Measurements from ENCODE around the gene PLEKHA3. TPM values are rescaled to one million over a fixed set of nuclear protein-coding genes. Genes with fewer than 3 reads are reported as not detected.

Gene PLEKHA3
- total and polyA plus RNA-seq, 2 experiments from 2014 or later: 8.8 to 15.2 TPM

DNA sequence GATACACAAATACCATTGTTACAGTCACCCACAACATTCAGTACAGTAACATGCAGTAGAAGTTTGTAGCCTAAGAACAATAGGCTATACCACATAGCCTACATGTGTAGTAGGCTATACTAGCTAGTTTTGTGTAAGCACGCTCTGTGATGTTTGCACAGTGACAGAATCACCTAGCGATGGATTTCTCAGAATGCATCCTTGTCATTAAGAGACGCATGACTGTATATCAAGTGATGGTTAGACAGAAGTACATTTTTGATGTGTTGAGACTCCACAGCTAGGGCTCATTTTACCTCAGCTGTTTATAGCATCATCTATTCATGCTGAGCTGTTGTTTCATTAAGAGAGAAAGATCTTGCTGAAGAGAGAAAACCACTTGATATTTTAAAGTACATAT is 19.4 kb downstream of the PLEKHA3 start:
- no peak for ATAC-seq
- TF ChIP-seq, protein P1, sequence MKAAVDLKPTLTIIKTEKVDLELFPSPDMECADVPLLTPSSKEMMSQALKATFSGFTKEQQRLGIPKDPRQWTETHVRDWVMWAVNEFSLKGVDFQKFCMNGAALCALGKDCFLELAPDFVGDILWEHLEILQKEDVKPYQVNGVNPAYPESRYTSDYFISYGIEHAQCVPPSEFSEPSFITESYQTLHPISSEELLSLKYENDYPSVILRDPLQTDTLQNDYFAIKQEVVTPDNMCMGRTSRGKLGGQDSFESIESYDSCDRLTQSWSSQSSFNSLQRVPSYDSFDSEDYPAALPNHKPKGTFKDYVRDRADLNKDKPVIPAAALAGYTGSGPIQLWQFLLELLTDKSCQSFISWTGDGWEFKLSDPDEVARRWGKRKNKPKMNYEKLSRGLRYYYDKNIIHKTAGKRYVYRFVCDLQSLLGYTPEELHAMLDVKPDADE (IDR thresholded peaks at IDR 0.05): no peak
- TF ChIP-seq, protein P2, sequence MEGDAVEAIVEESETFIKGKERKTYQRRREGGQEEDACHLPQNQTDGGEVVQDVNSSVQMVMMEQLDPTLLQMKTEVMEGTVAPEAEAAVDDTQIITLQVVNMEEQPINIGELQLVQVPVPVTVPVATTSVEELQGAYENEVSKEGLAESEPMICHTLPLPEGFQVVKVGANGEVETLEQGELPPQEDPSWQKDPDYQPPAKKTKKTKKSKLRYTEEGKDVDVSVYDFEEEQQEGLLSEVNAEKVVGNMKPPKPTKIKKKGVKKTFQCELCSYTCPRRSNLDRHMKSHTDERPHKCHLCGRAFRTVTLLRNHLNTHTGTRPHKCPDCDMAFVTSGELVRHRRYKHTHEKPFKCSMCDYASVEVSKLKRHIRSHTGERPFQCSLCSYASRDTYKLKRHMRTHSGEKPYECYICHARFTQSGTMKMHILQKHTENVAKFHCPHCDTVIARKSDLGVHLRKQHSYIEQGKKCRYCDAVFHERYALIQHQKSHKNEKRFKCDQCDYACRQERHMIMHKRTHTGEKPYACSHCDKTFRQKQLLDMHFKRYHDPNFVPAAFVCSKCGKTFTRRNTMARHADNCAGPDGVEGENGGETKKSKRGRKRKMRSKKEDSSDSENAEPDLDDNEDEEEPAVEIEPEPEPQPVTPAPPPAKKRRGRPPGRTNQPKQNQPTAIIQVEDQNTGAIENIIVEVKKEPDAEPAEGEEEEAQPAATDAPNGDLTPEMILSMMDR (conservative IDR thresholded peaks at IDR 0.05; ENCODE audit: low read depth in 2 of 2): no peak
- TF ChIP-seq STAT1 (IDR thresholded peaks at IDR 0.05; ENCODE audit: unreplicated experiment): no peak
- TF ChIP-seq, protein P3, sequence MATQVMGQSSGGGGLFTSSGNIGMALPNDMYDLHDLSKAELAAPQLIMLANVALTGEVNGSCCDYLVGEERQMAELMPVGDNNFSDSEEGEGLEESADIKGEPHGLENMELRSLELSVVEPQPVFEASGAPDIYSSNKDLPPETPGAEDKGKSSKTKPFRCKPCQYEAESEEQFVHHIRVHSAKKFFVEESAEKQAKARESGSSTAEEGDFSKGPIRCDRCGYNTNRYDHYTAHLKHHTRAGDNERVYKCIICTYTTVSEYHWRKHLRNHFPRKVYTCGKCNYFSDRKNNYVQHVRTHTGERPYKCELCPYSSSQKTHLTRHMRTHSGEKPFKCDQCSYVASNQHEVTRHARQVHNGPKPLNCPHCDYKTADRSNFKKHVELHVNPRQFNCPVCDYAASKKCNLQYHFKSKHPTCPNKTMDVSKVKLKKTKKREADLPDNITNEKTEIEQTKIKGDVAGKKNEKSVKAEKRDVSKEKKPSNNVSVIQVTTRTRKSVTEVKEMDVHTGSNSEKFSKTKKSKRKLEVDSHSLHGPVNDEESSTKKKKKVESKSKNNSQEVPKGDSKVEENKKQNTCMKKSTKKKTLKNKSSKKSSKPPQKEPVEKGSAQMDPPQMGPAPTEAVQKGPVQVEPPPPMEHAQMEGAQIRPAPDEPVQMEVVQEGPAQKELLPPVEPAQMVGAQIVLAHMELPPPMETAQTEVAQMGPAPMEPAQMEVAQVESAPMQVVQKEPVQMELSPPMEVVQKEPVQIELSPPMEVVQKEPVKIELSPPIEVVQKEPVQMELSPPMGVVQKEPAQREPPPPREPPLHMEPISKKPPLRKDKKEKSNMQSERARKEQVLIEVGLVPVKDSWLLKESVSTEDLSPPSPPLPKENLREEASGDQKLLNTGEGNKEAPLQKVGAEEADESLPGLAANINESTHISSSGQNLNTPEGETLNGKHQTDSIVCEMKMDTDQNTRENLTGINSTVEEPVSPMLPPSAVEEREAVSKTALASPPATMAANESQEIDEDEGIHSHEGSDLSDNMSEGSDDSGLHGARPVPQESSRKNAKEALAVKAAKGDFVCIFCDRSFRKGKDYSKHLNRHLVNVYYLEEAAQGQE (IDR thresholded peaks at IDR 0.05; ENCODE audit: unreplicated experiment): no peak
- no peak for TF ChIP-seq POLR2AphosphoS5 (IDR thresholded peaks at IDR 0.05; ENCODE audit: low read depth)
- TF ChIP-seq EZH2 (IDR thresholded peaks at IDR 0.05; ENCODE audit: low read depth, unreplicated experiment): no peak
- TF ChIP-seq ZNF331 (CRISPR knock-in tag; IDR thresholded peaks at IDR 0.05; ENCODE audit: low read depth): no peak
- TF ChIP-seq NANOG (IDR thresholded peaks at IDR 0.05; ENCODE audit: borderline replicate concordance): no peak
- TF ChIP-seq EZH2phosphoT487 (IDR thresholded peaks at IDR 0.05; ENCODE audit: unreplicated experiment): no peak
- Histone ChIP-seq H3K4me1 (ENCODE audit: insufficient read depth) (no peaks in the 10 kb centered on the region), H2AFZ (no peak overlapping the region), H3K79me2 (replicated peaks; ENCODE audit: insufficient read depth) (no peaks in the 10 kb centered on the region), H3K27me3 (ENCODE audit: insufficient read depth) (peaks cover 3% of the 10 kb centered on the region; the same call in 1 of the 2 replicates), H3K4me2 (no peak overlapping the region), H3K9me2 (ENCODE audit: insufficient read depth) (no peaks in the 10 kb centered on the region), H4K20me1 (replicated peaks; ENCODE audit: insufficient read depth) (no peaks in the 10 kb centered on the region), H3F3A (replicated peaks; ENCODE audit: low read depth) (no peaks in the 10 kb centered on the region), H3K36me3 (ENCODE audit: insufficient read depth) (peaks cover 5% of the 10 kb centered on the region), H3K4me3 (no peak overlapping the region), H3K27ac (ENCODE audit: low read depth) (no peak overlapping the region)
- no peak overlapping the region for H3K4me3 Mint-ChIP-seq
- H3K9me3 Mint-ChIP-seq: no peaks in the 10 kb centered on the region
- no peaks in the 10 kb centered on the region for H3K4me1 Mint-ChIP-seq
- no peaks in the 10 kb centered on the region for H3K27me3 Mint-ChIP-seq (ENCODE audit: insufficient read depth, low read depth, poor library complexity)
- H3K27ac Mint-ChIP-seq: no peak overlapping the region
- DNase-seq (ENCODE audit: low spot score): no peak
- H3K36me3 Mint-ChIP-seq (ENCODE audit: low read depth): peaks cover 26% of the 10 kb centered on the region; the same call in 2 of the 3 replicates

DNA sequence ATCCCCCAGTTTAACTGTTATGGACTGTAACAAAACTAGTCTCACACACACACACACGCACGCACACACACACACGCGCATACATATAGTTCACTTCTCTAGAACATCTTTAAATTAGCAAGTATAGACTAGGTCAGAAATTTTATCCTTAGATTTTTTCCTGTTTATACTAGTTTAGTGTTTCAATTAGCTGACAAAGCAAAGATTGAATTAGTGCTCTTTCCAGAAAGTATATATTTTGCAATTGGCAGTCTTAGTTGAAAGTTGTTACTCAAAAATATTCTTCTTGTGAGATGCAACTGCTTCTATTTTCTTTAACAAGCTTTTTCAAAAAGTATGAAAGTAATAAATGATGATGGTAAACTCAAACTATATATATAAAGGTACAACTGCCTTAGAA is 22.5 kb downstream of the PLEKHA3 start:
- Mint-ChIP-seq H3K27ac (no peak overlapping the region), H3K36me3 (ENCODE audit: low read depth) (peaks cover 18% of the 10 kb centered on the region; the same call in 2 of the 3 replicates), H3K4me3 (no peak overlapping the region), H3K4me1 (peaks cover 16% of the 10 kb centered on the region), H3K27me3 (ENCODE audit: insufficient read depth, low read depth, poor library complexity) (peaks cover 3% of the 10 kb centered on the region), H3K9me3 (no peaks in the 10 kb centered on the region)
- DNase-seq (ENCODE audit: low spot score): no peak
- H3K4me1 ChIP-seq (ENCODE audit: insufficient read depth): peaks cover 15% of the 10 kb centered on the region
- no peak for ATAC-seq
- H2AFZ ChIP-seq: no peak overlapping the region
- H3K79me2 ChIP-seq (replicated peaks; ENCODE audit: insufficient read depth): no peaks in the 10 kb centered on the region
- H3F3A ChIP-seq (replicated peaks; ENCODE audit: low read depth): no peaks in the 10 kb centered on the region
- no peak overlapping the region for H3K4me2 ChIP-seq
- H3K36me3 ChIP-seq (ENCODE audit: insufficient read depth): peaks cover 5% of the 10 kb centered on the region
- no peaks in the 10 kb centered on the region for H3K9me2 ChIP-seq (ENCODE audit: insufficient read depth)
- no peak overlapping the region for H3K4me3 ChIP-seq
- no peaks in the 10 kb centered on the region for H4K20me1 ChIP-seq (replicated peaks; ENCODE audit: insufficient read depth)
- H3K27ac ChIP-seq (ENCODE audit: low read depth): no peak overlapping the region
- peaks cover 3% of the 10 kb centered on the region; the same call in 1 of the 2 replicates for H3K27me3 ChIP-seq (ENCODE audit: insufficient read depth)
- TF ChIP-seq NANOG (IDR thresholded peaks at IDR 0.05; ENCODE audit: borderline replicate concordance) (no peak), STAT1 (IDR thresholded peaks at IDR 0.05; ENCODE audit: unreplicated experiment) (no peak), CREB1 (CRISPR knock-in tag; IDR thresholded peaks at IDR 0.05; ENCODE audit: low read depth) (no peak), POLR2AphosphoS5 (IDR thresholded peaks at IDR 0.05; ENCODE audit: low read depth) (no peak)
- TF ChIP-seq, protein P3 (IDR thresholded peaks at IDR 0.05; ENCODE audit: unreplicated experiment): no peak
- TF ChIP-seq, protein P1 (IDR thresholded peaks at IDR 0.05): no peak

All from GM23338 (cell line).